Stomach (tissue), 4 donors: ENCODE data around the gene ZNF620.

Experiments
- CTCF ChIP-seq, 7 experiments: fragments of 450-650 bp in 4 of 7; fragments of 200-600 bp in 3 of 7; sonication (generic) in 3 of 7; IDR thresholded peaks; one replicate each; pipeline ENCODE4 v1.5.1; 2016 to 2019; ENCODE audit warnings: antibody characterized with exemption in 7 of 7, control low read depth in 2 of 7, mild to moderate bottlenecking in 1 of 7
- EP300 ChIP-seq: sonication (generic); formaldehyde crosslinking; IDR thresholded peaks from one replicate; pipeline ENCODE4 v1.6.1; 2017; ENCODE audit warnings: antibody characterized with exemption
- POLR2A ChIP-seq, 4 donors: fragments of 450-650 bp; IDR thresholded peaks; one replicate each; pipeline ENCODE4 v1.6.1; 2016; ENCODE audit warnings: antibody characterized with exemption in 4 of 4, control low read depth in 2 of 4, mild to moderate bottlenecking in 1 of 4, moderate library complexity in 1 of 4
- POLR2AphosphoS5 ChIP-seq, 3 donors: sonication (generic); formaldehyde crosslinking; IDR thresholded peaks; one replicate each; pipeline ENCODE4 v1.6.1; 2016; ENCODE audit warnings: antibody characterized with exemption in 3 of 3

GRCh38 chr3:40566694-40567093, 60.9 kb downstream of the ZNF620 start:
- TF ChIP-seq CTCF (IDR thresholded peaks at IDR 0.05) (no peak), POLR2A (IDR thresholded peaks at IDR 0.05) (no peak), EP300 (no peak), POLR2AphosphoS5 (IDR thresholded peaks at IDR 0.05) (no peak)
